ENCODE results near the gene FAM124B. TPM values are rescaled to one million over a fixed set of nuclear protein-coding genes. Genes with fewer than 3 reads are reported as not detected.

Gene FAM124B
- total RNA-seq, 1 donor from 2014 or later = 156 TPM

DNA sequence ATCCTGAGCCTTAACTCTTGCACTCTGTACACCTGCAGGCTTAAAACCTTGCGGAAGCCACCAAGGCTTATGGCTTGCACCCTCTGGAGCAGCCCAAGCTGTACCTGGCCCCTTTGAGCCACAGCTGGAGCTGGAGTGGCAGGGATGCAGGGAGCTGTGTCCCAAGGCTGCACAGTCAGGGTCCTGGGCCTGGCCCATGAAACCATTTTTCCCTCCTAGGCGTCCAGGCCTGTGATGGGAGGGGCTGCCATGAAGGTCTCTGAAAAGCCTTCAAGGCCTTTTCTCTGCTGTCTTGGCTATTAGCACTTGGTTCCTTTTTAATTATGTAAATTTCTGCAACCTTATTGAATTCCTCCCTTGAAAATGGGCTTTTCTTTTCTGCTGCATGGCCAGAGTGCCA is 56.4 kb downstream of the FAM124B start:
- no peak for DNase-seq (ENCODE audit: extremely low read depth, low read depth, low spot score)

DNA sequence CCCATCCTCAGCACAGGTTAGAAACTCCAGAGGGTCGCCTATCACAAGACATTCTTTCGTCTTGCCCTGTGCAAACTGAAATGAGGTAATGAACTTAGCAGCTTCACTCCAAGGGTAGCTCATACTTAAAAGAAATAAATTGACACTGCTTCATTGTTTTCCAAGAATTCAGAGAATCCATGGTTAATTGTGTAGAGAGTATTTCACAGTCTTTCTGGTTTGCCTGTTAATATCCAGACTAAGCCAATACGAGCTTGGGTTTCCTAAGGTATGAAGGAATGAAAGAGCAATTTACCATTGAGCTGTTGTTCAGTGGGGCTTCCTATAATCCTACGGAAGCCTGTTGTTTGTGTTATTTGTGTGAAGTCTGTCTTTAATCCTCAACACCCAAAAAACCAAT is 58.7 kb downstream of the FAM124B start:
- DNase-seq (ENCODE audit: extremely low read depth, low read depth, low spot score) = no peak

DNA sequence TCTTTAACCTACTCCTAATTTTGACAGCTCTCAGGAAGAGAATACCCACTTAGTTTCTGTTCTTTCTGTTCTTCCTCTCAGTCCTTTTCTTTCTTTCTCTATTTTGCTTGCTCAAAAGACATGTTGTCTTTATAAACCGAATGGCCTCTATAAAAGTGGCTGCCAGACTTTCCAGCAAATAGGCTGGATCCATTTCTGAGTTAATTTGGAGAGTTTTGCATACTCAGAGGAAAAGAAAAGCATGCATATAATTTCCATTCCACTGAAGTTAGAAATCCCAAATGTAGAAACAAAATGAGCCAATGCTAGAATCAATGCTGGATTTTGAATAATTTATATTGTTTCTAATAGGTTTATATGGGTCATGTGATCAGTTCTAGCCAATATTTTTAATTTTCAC is 65.9 kb downstream of the FAM124B start:
- DNase-seq (ENCODE audit: extremely low read depth, low read depth, low spot score) = no peak

DNA sequence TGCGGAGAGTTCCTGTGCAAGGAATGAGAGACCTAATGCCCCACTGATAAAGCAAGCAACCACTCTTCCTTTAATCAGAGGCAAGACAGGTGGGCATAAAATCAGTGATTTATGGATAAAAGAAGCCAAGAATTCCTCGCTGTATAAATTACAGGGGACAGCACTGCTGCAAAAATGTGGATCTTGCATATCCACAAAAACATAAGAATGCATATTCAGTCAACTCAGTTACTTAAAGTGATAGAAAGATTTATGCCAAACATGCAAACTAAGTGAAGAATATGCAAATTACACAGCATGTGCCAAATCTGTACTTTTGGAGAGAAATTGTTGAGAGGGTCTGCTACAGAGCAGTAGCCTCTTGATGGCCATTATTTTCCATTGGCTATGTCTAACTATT is 67.2 kb downstream of the FAM124B start:
- no peak for DNase-seq (ENCODE audit: extremely low read depth, low read depth, low spot score)

DNA sequence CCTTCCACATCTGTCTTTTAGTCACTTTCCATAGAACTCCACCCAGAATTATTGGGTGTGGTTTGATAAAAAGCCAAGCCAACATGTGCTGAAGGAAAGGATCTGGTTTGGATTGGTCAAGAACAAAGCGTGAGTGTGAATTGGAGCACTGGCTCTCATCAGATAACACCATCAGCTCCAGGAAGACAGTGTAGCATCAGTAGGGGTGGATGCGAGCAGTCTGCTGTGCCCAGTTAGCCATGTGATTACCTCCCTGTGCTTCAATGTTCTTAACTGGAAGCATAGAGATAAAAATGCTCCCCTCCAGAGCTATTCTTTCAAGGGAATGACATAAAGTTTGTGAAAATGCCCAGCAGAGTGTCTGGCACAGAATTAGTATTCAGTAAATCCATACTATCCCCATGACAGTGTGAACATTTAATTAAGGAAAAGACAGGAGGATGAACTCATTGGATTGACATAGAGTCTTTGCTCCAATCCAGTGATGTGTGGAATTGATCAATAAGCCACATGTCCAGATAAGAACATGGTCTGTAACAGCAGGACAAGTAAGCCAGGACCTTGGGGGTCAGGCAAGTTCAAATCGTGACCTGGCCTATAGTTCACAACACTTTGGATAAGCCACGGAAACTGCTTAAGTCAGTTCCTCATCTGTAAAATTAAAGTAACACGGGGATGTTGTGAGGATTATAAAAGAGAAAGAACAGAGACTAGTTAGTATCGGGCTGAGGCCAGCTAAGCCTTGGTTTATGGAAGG is 68.0 kb downstream of the FAM124B start:
- no peak for DNase-seq (ENCODE audit: extremely low read depth, low read depth, low spot score)

DNA sequence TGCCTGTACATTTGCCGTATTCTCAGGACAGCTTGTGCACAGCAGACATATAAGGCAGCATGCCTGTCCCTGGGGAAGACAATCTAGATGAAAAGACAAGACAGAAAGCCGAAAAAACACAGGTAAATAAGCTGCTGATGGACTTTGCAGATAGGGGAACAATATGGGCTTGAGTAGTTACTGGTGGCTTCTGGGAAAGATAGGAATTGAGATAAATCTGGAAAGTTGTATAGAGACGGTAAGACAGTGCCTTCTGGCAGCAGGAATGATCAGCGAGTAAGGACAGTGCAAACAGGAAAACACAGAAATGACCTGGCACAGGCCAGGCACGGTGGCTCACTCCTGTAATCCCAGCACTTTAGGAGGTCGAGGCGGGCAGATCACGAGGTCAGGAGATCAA is 70.2 kb downstream of the FAM124B start:
- no peak for DNase-seq (ENCODE audit: extremely low read depth, low read depth, low spot score)

DNA sequence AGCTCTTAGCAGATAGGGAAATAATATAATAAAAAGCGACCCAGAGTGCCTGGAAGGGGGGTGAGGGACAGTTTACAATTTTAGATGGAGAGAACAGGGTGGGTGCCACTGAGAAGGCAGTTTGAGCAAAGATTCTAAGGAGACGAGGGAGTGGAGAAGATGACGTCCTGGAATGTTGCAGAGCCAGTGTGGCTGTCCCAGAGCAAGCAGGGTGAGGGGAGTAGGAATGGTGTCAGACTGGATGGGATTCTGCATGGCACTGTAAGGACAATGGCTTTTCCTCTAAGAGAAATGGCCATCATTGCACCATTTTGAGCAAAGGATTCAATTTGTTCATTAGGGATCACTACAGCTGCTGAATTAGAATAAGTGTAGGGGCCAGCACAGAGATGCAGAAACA is 73.1 kb downstream of the FAM124B start:
- DNase-seq (ENCODE audit: extremely low read depth, low read depth, low spot score) = no peak

Other genes starting within 250 kb of the FAM124B start
- 52.7 and 69.4 TPM in 2 replicates for gene CUL3, start 183.3 kb upstream of the FAM124B start, total RNA-seq